GM12892 (cell line): ENCODE data around the gene FAM13A.

Experiments used
- POLR2A ChIP-seq: IDR thresholded peaks from 2 replicates; pipeline ENCODE4 v1.6.1; 2011; ENCODE audit warnings: low read depth, low read length, control low read depth
- POLR2AphosphoS5 ChIP-seq: IDR thresholded peaks from 2 replicates; pipeline ENCODE4 v1.6.1; 2011; ENCODE audit warnings: low read depth, low read length, control low read depth
- TAF1 ChIP-seq: IDR thresholded peaks from 2 replicates; pipeline ENCODE4 v1.6.1; 2011; ENCODE audit warnings: low read depth, mild to moderate bottlenecking, control low read depth, low read length, borderline replicate concordance

- TF ChIP-seq POLR2AphosphoS5 = no peak
- TF ChIP-seq POLR2A = no peak
- TF ChIP-seq TAF1 = no peak
Observed at GRCh38 chr4:88860586-88860985, 196.4 kb downstream of the FAM13A start.
